HCT116 (cell line): ENCODE measurements around the gene WNT3A. TPM values are rescaled to one million over a fixed set of nuclear protein-coding genes. Genes with fewer than 3 reads are reported as not detected.

ENCODE experiments used
- ATAC-seq: fragments of 200-7000 bp; cut with Tn5 transposase; 2 replicates; pipeline ENCODE4 v1.9.1; 2020; ENCODE audit warnings: mild to moderate bottlenecking, moderate library complexity
- BruUV-seq: library from RNA; stranded (reverse); fragments of 400-500 nt; replicated peaks from 2 replicates; lab custom pipeline; 2021; lab: Mats Ljungman, UMichigan
- CTCF ChIA-PET: fragments of 300-600 bp; sonication (Branson Sonifier 250); formaldehyde crosslinking; loops from one replicate; lab custom pipeline; 2021; ENCODE audit warnings: antibody characterized with exemption; lab: Charles Lee
- POLR2A ChIA-PET: fragments of 300-600, 350-600 bp; sonication (Branson Sonifier 250); formaldehyde crosslinking; loops from one replicate; lab custom pipeline; 2021; ENCODE audit warnings: antibody characterized with exemption; lab: Charles Lee
- RAD21 ChIA-PET, 2 experiments: fragments of 300-600 bp; sonication (Branson Sonifier 250); formaldehyde crosslinking; loops; one replicate each; lab custom pipeline; 2023; ENCODE audit warnings: low total read pairs in 2 of 2; ENCODE audit not compliant: uncharacterized antibody in 2 of 2, unreplicated experiment in 2 of 2, low non-redundant PET in 1 of 2; lab: Charles Lee
- DNase-seq: peaks from one replicate; pipeline ENCODE4 v3.0.0-alpha.2; 2010; ENCODE audit warnings: low read depth, low spot score
- H2AFZ ChIP-seq: fragments of 200-600 bp; shearing (Covaris generic), sonication (generic); 2 replicates; pipeline ENCODE4 v1.6.1; 2017; ENCODE audit warnings: low read depth, mixed run types, mixed read lengths, antibody characterized with exemption, low read length; ENCODE audit not compliant: poor library complexity, severe bottlenecking
- H3K27ac ChIP-seq: 2 replicates; pipeline ENCODE4 v1.5.1; 2012; ENCODE audit warnings: low read depth, low read length
- H3K27me3 ChIP-seq: fragments of 200-600 bp; sonication (generic); 2 replicates; pipeline ENCODE4 v1.6.1; 2016; ENCODE audit warnings: mixed run types, low read length, mixed read lengths; ENCODE audit not compliant: insufficient read depth
- H3K36me3 ChIP-seq, 2 experiments: fragments of 200-500 bp in 1 of 2; fragments of 200-600 bp in 1 of 2; sonication (Bioruptor generic) in 1 of 2; sonication (generic) in 1 of 2; 2 replicates each; pipeline versions ENCODE4 v1.5.1 to v1.6.1; 2014 to 2016; ENCODE audit warnings: low read length in 2 of 2, inconsistent platforms in 1 of 2, mixed read lengths in 1 of 2, mixed run types in 1 of 2; ENCODE audit not compliant: insufficient read depth in 2 of 2, control insufficient read depth in 1 of 2
- H3K4me1 ChIP-seq, 2 experiments: fragments of 200-600 bp in 1 of 2; sonication (generic) in 1 of 2; 2 replicates each; pipeline versions ENCODE4 v1.5.1 to v1.6.1; 2012 to 2017; ENCODE audit warnings: low read length in 2 of 2, inconsistent platforms in 1 of 2, mild to moderate bottlenecking in 1 of 2, mixed read lengths in 1 of 2, mixed run types in 1 of 2, moderate library complexity in 1 of 2; ENCODE audit not compliant: insufficient read depth in 2 of 2, control insufficient read depth in 1 of 2
- H3K4me2 ChIP-seq: fragments of 200-600 bp; sonication (generic); 2 replicates; pipeline ENCODE4 v1.6.1; 2017; ENCODE audit warnings: mixed run types, low read length, mixed read lengths
- H3K4me3 ChIP-seq, 2 experiments: fragments of 200-600 bp in 1 of 2; sonication (generic) in 1 of 2; replicated peaks in 1 of 2; 2 replicates each; pipeline ENCODE4 v1.5.1; 2011 to 2016; ENCODE audit warnings: low read length in 2 of 2, control low read depth in 1 of 2, low read depth in 1 of 2, mild to moderate bottlenecking in 1 of 2, mixed read lengths in 1 of 2, mixed run types in 1 of 2
- H3K79me2 ChIP-seq: fragments of 200-600 bp; sonication (generic); 2 replicates; pipeline ENCODE4 v1.6.1; 2017; ENCODE audit warnings: mild to moderate bottlenecking, mixed run types, low read length, moderate library complexity, mixed read lengths; ENCODE audit not compliant: insufficient read depth
- H3K9ac ChIP-seq: fragments of 200-600 bp; sonication (generic); 2 replicates; pipeline ENCODE4 v1.6.1; 2016; ENCODE audit warnings: low read length, mixed read lengths
- H3K9me2 ChIP-seq: fragments of 200-600 bp; sonication (generic), shearing (Covaris generic); 2 replicates; pipeline ENCODE4 v1.6.1; 2017; ENCODE audit warnings: mixed run types, mild to moderate bottlenecking, moderate library complexity; ENCODE audit not compliant: insufficient read depth
- H3K9me3 ChIP-seq, 2 experiments: fragments of 200-500 bp in 1 of 2; fragments of 200-600 bp in 1 of 2; sonication (Bioruptor generic) in 1 of 2; sonication (generic) in 1 of 2; 2 replicates each; pipeline ENCODE4 v1.6.1; 2014 to 2017; ENCODE audit warnings: low read length in 2 of 2, mixed read lengths in 2 of 2, inconsistent platforms in 1 of 2, low read depth in 1 of 2, mild to moderate bottlenecking in 1 of 2, mixed run types in 1 of 2, moderate library complexity in 1 of 2; ENCODE audit not compliant: control insufficient read depth in 1 of 2, insufficient read depth in 1 of 2
- H4K20me1 ChIP-seq: fragments of 200-600 bp; sonication (generic), shearing (Covaris generic); 2 replicates; pipeline ENCODE4 v1.6.1; 2017; ENCODE audit warnings: mixed run types, mild to moderate bottlenecking, moderate library complexity; ENCODE audit not compliant: insufficient read depth
- CBX3 ChIP-seq: IDR thresholded peaks from 2 replicates; pipeline ENCODE4 v1.6.1; 2012; ENCODE audit warnings: low read depth
- EZH2 ChIP-seq: fragments of 200-600 bp; sonication (generic); IDR thresholded peaks from 2 replicates; pipeline ENCODE4 v1.6.1; 2017; ENCODE audit warnings: antibody characterized with exemption, mixed run types
- EZH2phosphoT487 ChIP-seq: fragments of 200-600 bp; IDR thresholded peaks from 2 replicates; pipeline ENCODE4 v1.6.1; 2018; ENCODE audit warnings: antibody characterized with exemption, borderline replicate concordance
- FOSL1 ChIP-seq: IDR thresholded peaks from 2 replicates; pipeline ENCODE4 v1.6.1; 2012; ENCODE audit warnings: low read depth
- JUND ChIP-seq: IDR thresholded peaks from 2 replicates; pipeline ENCODE4 v1.6.1; 2012
- SIN3A ChIP-seq: IDR thresholded peaks from 2 replicates; pipeline ENCODE4 v1.6.1; 2012; ENCODE audit warnings: low read depth
- SP1 ChIP-seq: IDR thresholded peaks from 2 replicates; pipeline ENCODE4 v1.6.1; 2012; ENCODE audit warnings: low read depth
- YY1 ChIP-seq: IDR thresholded peaks from 2 replicates; pipeline ENCODE4 v1.6.1; 2011; ENCODE audit warnings: low read length, low read depth, moderate library complexity, mild to moderate bottlenecking; ENCODE audit not compliant: insufficient replicate concordance; ENCODE audit errors: extremely low read depth
- ZFX ChIP-seq: fragments of 450-650 bp; IDR thresholded peaks from 2 replicates; pipeline ENCODE4 v1.6.1; 2017
- intact Hi-C: fragments of 100-400 bp; cut with micrococcal nuclease; formaldehyde crosslinking; loops from 2 replicates; pipeline ENCODE4 v1.10.0; 2022
- total RNA-seq: library from RNA; stranded (reverse); gene quantifications from one replicate; pipeline ENCODE4 v1.2.1, GENCODE V29; 2021; ENCODE audit not compliant: unreplicated experiment
- TF ChIP-seq, protein P1 (sequence below): IDR thresholded peaks from 2 replicates; pipeline ENCODE4 v1.6.1; 2012
- TF ChIP-seq, protein P2 (sequence below), 3 experiments: fragments of 200-600 bp in 1 of 3; sonication (generic) in 1 of 3; IDR thresholded peaks in 2 of 3; conservative IDR thresholded peaks in 1 of 3; 2 replicates each; pipeline ENCODE4 v1.5.1; 2012 to 2017; ENCODE audit warnings: low read depth in 2 of 3, low read length in 2 of 3, antibody characterized with exemption in 1 of 3, borderline replicate concordance in 1 of 3, control low read depth in 1 of 3, mild to moderate bottlenecking in 1 of 3, mixed read lengths in 1 of 3, mixed run types in 1 of 3, moderate library complexity in 1 of 3; ENCODE audit not compliant: insufficient read depth in 1 of 3
- TF ChIP-seq, protein P3 (sequence below): IDR thresholded peaks from 2 replicates; pipeline ENCODE4 v1.6.1; 2012; ENCODE audit warnings: low read depth
- TF ChIP-seq, protein P4 (sequence below): IDR thresholded peaks from 2 replicates; pipeline ENCODE4 v1.6.1; 2011; ENCODE audit warnings: mild to moderate bottlenecking, low read length, moderate library complexity; ENCODE audit not compliant: insufficient replicate concordance; ENCODE audit errors: extremely low read depth

WNT3A gene
- total RNA-seq, 1 experiment from 2014 or later, result 3.7 TPM

DNA sequence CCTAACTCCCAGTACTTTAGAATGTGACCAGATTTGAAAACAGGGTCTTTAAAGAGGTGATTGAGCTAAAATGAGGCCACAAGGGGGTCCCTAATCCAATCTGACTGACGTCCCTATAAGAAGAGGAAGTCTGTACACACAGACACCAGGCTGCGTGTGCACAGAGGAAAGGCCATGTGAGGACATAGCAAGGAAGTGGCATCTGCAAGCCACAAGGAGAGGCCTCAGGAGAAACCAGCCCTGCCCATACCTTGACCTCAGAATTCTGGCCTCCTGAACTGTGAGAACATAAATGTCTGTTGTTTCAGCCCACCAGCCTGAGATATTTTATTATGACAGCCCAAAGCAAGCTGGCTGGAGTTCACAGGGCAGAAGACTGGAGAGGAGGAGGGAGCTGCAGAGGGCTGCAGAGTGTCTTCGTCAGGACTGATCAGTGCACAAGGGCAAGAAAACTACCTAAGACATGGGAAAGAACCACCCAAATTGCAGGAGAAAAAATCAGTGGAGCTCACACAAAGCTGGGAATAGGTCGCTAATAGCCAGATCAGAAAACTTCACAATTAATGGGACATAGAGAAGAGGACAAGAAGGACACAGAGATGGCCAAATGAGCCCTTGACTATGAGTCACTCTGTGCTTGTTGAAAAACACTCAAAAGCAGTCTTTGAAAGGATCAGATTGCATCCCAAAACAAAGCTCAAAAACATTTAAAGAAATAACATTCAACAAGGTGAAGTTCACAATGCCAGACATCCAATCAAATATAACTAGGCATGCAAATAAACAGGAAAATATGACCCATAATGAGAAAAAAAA is 44.9 kb upstream of the WNT3A start:
- Histone ChIP-seq H3K4me2 (no peak overlapping the region), H3K9ac (no peak overlapping the region), H3K27ac (no peak overlapping the region), H3K36me3 (no peaks in the 10 kb centered on the region), H4K20me1 (no peaks in the 10 kb centered on the region), H3K9me2 (no peaks in the 10 kb centered on the region), H3K79me2 (no peaks in the 10 kb centered on the region), H2AFZ (no peak overlapping the region), H3K27me3 (no peaks in the 10 kb centered on the region), H3K4me1 (no peaks in the 10 kb centered on the region), H3K4me3 (no peak overlapping the region), H3K9me3 (no peaks in the 10 kb centered on the region)
- intact Hi-C loops, result no loop called here
- no peak for ATAC-seq
- no TSS peak for BruUV-seq
- POLR2A ChIA-PET, result no interaction called here
- CTCF ChIA-PET, result interaction anchor here (0.6 kb wide), 1 partner anchor 8 kb away, joined by 4 read pairs; no protein-coding TSS in a partner anchor
- no peak for DNase-seq
- TF ChIP-seq SP1, result no peak
- no peak for TF ChIP-seq JUND
- no peak for TF ChIP-seq ZFX
- TF ChIP-seq, protein P1, sequence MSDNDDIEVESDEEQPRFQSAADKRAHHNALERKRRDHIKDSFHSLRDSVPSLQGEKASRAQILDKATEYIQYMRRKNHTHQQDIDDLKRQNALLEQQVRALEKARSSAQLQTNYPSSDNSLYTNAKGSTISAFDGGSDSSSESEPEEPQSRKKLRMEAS, result no peak
- TF ChIP-seq EZH2phosphoT487, result no peak
- no peak for TF ChIP-seq EZH2
- TF ChIP-seq, protein P2, sequence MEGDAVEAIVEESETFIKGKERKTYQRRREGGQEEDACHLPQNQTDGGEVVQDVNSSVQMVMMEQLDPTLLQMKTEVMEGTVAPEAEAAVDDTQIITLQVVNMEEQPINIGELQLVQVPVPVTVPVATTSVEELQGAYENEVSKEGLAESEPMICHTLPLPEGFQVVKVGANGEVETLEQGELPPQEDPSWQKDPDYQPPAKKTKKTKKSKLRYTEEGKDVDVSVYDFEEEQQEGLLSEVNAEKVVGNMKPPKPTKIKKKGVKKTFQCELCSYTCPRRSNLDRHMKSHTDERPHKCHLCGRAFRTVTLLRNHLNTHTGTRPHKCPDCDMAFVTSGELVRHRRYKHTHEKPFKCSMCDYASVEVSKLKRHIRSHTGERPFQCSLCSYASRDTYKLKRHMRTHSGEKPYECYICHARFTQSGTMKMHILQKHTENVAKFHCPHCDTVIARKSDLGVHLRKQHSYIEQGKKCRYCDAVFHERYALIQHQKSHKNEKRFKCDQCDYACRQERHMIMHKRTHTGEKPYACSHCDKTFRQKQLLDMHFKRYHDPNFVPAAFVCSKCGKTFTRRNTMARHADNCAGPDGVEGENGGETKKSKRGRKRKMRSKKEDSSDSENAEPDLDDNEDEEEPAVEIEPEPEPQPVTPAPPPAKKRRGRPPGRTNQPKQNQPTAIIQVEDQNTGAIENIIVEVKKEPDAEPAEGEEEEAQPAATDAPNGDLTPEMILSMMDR (IDR thresholded peaks at IDR 0.05 in 2 of 3, conservative IDR thresholded peaks at IDR 0.05 in 1 of 3; ENCODE audit: borderline replicate concordance in 1 of 3, insufficient read depth in 1 of 3, low read depth in 2 of 3, low read length in 2 of 3), result no peak
- TF ChIP-seq YY1, result no peak
- no peak for TF ChIP-seq CBX3
- no peak for TF ChIP-seq FOSL1
- TF ChIP-seq, protein P3, sequence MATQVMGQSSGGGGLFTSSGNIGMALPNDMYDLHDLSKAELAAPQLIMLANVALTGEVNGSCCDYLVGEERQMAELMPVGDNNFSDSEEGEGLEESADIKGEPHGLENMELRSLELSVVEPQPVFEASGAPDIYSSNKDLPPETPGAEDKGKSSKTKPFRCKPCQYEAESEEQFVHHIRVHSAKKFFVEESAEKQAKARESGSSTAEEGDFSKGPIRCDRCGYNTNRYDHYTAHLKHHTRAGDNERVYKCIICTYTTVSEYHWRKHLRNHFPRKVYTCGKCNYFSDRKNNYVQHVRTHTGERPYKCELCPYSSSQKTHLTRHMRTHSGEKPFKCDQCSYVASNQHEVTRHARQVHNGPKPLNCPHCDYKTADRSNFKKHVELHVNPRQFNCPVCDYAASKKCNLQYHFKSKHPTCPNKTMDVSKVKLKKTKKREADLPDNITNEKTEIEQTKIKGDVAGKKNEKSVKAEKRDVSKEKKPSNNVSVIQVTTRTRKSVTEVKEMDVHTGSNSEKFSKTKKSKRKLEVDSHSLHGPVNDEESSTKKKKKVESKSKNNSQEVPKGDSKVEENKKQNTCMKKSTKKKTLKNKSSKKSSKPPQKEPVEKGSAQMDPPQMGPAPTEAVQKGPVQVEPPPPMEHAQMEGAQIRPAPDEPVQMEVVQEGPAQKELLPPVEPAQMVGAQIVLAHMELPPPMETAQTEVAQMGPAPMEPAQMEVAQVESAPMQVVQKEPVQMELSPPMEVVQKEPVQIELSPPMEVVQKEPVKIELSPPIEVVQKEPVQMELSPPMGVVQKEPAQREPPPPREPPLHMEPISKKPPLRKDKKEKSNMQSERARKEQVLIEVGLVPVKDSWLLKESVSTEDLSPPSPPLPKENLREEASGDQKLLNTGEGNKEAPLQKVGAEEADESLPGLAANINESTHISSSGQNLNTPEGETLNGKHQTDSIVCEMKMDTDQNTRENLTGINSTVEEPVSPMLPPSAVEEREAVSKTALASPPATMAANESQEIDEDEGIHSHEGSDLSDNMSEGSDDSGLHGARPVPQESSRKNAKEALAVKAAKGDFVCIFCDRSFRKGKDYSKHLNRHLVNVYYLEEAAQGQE, result no peak
- TF ChIP-seq, protein P4, sequence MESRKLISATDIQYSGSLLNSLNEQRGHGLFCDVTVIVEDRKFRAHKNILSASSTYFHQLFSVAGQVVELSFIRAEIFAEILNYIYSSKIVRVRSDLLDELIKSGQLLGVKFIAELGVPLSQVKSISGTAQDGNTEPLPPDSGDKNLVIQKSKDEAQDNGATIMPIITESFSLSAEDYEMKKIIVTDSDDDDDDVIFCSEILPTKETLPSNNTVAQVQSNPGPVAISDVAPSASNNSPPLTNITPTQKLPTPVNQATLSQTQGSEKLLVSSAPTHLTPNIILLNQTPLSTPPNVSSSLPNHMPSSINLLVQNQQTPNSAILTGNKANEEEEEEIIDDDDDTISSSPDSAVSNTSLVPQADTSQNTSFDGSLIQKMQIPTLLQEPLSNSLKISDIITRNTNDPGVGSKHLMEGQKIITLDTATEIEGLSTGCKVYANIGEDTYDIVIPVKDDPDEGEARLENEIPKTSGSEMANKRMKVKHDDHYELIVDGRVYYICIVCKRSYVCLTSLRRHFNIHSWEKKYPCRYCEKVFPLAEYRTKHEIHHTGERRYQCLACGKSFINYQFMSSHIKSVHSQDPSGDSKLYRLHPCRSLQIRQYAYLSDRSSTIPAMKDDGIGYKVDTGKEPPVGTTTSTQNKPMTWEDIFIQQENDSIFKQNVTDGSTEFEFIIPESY, result no peak
- TF ChIP-seq SIN3A, result no peak
- RAD21 ChIA-PET, result no interaction called here
